ENCODE data around the gene ZBTB20.

The ZBTB20 gene

DNA sequence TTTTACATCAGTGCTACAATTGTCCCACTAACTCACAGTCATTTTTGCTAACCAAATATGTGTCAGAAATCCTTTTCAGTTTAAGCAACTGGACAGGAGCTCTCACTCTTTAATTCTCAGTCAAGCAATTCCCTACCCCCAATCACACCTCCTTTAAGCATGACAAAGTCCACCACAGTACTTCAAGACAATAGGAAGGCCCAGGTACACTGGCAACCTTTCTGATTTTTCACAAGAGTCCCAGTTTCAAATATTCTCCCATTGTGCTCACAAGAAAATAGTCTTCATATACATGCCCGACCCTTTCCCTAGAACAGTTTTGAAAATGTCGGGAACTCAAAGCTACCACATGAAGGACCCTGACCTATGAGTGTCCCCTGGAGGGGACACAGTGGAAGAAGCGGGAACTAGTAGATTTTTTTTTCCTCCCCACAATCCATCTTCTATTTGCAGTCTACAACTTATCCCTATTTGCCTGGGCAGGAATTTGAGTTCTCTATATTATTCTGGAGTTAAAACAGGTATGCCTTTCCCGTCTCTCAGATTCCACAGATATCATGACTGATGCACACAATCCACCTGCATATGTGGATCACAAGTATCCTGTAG, 439.7 kb downstream of the ZBTB20 start:
- H3K27me3 ChIP-seq (ENCODE audit: insufficient read depth, low read length, poor library complexity): no peaks in the 10 kb centered on the region
- H3K79me2 ChIP-seq (ENCODE audit: insufficient read depth, low read length): no peaks in the 10 kb centered on the region
- DNase-seq (no peak), ATAC-seq (ENCODE audit: insufficient read depth, low read depth) (no peak)
- H3K9me3 ChIP-seq (ENCODE audit: insufficient read depth, low read length, severe bottlenecking): no peaks in the 10 kb centered on the region
- no peak overlapping the region for H3K4me3 ChIP-seq (ENCODE audit: low read depth in 1 of 2, low read length in 2 of 2)
- H3K27ac ChIP-seq (ENCODE audit: low read length): no peak overlapping the region
- no peaks in the 10 kb centered on the region for H4K20me1 ChIP-seq (ENCODE audit: insufficient read depth, low read length)
- H3K36me3 ChIP-seq (ENCODE audit: insufficient read depth, low read length): no peaks in the 10 kb centered on the region
- no peak overlapping the region for H2AFZ ChIP-seq (ENCODE audit: low read depth, low read length)
- H3K9ac ChIP-seq (ENCODE audit: low read depth, low read length): no peak overlapping the region
- H3K4me1 ChIP-seq (ENCODE audit: insufficient read depth, low read length): no peaks in the 10 kb centered on the region
- TF ChIP-seq, protein P1, sequence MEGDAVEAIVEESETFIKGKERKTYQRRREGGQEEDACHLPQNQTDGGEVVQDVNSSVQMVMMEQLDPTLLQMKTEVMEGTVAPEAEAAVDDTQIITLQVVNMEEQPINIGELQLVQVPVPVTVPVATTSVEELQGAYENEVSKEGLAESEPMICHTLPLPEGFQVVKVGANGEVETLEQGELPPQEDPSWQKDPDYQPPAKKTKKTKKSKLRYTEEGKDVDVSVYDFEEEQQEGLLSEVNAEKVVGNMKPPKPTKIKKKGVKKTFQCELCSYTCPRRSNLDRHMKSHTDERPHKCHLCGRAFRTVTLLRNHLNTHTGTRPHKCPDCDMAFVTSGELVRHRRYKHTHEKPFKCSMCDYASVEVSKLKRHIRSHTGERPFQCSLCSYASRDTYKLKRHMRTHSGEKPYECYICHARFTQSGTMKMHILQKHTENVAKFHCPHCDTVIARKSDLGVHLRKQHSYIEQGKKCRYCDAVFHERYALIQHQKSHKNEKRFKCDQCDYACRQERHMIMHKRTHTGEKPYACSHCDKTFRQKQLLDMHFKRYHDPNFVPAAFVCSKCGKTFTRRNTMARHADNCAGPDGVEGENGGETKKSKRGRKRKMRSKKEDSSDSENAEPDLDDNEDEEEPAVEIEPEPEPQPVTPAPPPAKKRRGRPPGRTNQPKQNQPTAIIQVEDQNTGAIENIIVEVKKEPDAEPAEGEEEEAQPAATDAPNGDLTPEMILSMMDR (IDR thresholded peaks at IDR 0.05; ENCODE audit: borderline replicate concordance, extremely low read depth, low read length, poor library complexity, severe bottlenecking): no peak
- TF ChIP-seq EZH2 (IDR thresholded peaks at IDR 0.05; ENCODE audit: borderline replicate concordance, low read depth, low read length, severe bottlenecking): no peak
- no peak overlapping the region for H3K4me2 ChIP-seq (ENCODE audit: insufficient read depth, low read length)

DNA sequence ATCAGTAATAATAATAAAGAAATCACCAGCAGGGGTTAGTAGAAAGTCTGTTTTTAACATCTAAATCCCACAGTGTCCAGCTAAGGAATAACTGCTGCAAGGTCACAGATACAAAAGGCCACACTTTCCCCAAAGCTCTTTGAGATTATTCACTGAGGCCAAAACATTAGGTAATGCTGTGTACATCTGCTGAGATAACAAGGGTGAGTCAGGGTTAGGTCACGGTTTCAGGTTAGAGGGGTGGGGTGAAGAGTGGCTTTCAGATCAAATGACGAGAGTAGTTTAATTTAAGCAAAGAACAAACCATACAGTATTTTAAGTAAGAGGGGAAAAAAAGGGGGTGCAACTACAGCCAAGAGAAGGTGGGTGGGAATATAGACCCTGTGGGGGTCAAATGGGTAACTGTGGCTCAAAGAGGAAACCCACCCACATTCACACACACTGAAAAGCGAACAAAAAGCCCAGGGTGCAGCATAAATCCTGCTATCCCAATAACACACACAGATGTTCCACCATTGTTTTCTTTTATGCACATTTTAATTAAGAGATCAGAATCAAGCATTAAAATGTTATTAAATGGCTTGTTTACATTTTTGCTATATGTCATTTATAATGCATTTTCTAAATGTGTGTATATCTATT, 440.4 kb downstream of the ZBTB20 start:
- no peak for TF ChIP-seq EZH2 (IDR thresholded peaks at IDR 0.05; ENCODE audit: borderline replicate concordance, low read depth, low read length, severe bottlenecking)
- TF ChIP-seq, protein P1 (IDR thresholded peaks at IDR 0.05; ENCODE audit: borderline replicate concordance, extremely low read depth, low read length, poor library complexity, severe bottlenecking): no peak
- H3K9ac ChIP-seq (ENCODE audit: low read depth, low read length): no peak overlapping the region
- ATAC-seq (ENCODE audit: insufficient read depth, low read depth): no peak

DNA sequence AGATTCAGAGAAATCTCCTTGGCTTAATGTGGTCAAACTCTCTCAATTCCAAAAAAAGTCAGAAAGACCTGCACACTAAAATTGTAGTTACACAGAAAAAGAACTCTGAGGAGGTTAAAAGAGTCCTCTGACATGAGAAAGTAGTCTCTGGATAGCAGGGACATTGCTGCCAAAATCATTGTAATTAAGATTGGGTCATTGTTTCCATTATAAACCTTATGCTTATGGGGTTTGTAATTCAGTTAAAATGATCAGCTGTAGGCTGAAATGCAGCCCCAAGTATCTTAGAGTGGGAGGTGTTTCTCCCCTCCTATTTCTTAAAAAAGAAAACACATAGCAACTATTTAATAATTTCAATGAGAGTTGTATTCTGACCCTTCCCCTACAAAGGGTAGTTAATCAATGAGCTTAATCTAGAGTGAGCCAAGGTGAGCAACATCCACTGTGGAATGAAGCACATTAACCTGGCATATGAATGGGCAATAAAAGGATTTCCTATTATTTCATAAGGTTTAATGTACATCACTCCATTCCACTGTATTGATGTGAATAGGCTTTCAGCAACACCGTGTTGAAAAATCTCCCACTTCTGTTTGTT, 446.4 kb downstream of the ZBTB20 start:
- Histone ChIP-seq H3K27me3 (ENCODE audit: insufficient read depth, low read length, poor library complexity) (no peaks in the 10 kb centered on the region), H3K27ac (ENCODE audit: low read length) (no peak overlapping the region), H3K36me3 (ENCODE audit: insufficient read depth, low read length) (no peaks in the 10 kb centered on the region), H3K4me3 (ENCODE audit: low read depth in 1 of 2, low read length in 2 of 2) (no peak overlapping the region), H3K9ac (ENCODE audit: low read depth, low read length) (no peak overlapping the region), H4K20me1 (ENCODE audit: insufficient read depth, low read length) (no peaks in the 10 kb centered on the region), H3K9me3 (ENCODE audit: insufficient read depth, low read length, severe bottlenecking) (no peaks in the 10 kb centered on the region), H3K79me2 (ENCODE audit: insufficient read depth, low read length) (no peaks in the 10 kb centered on the region), H2AFZ (ENCODE audit: low read depth, low read length) (no peak overlapping the region), H3K4me1 (ENCODE audit: insufficient read depth, low read length) (no peaks in the 10 kb centered on the region), H3K4me2 (ENCODE audit: insufficient read depth, low read length) (no peak overlapping the region)
- DNase-seq: no peak
- no peak for ATAC-seq (ENCODE audit: insufficient read depth, low read depth)
- TF ChIP-seq EZH2 (IDR thresholded peaks at IDR 0.05; ENCODE audit: borderline replicate concordance, low read depth, low read length, severe bottlenecking): no peak
- TF ChIP-seq, protein P1 (IDR thresholded peaks at IDR 0.05; ENCODE audit: borderline replicate concordance, extremely low read depth, low read length, poor library complexity, severe bottlenecking): no peak

More for the DNA sequence above, 440.4 kb downstream of the ZBTB20 start:
- Histone ChIP-seq H3K4me1 (ENCODE audit: insufficient read depth, low read length) (no peaks in the 10 kb centered on the region), H3K27me3 (ENCODE audit: insufficient read depth, low read length, poor library complexity) (no peaks in the 10 kb centered on the region), H3K9me3 (ENCODE audit: insufficient read depth, low read length, severe bottlenecking) (no peaks in the 10 kb centered on the region), H3K79me2 (ENCODE audit: insufficient read depth, low read length) (no peaks in the 10 kb centered on the region), H2AFZ (ENCODE audit: low read depth, low read length) (no peak overlapping the region), H3K36me3 (ENCODE audit: insufficient read depth, low read length) (no peaks in the 10 kb centered on the region), H4K20me1 (ENCODE audit: insufficient read depth, low read length) (no peaks in the 10 kb centered on the region), H3K27ac (ENCODE audit: low read length) (no peak overlapping the region), H3K4me3 (ENCODE audit: low read depth in 1 of 2, low read length in 2 of 2) (no peak overlapping the region), H3K4me2 (ENCODE audit: insufficient read depth, low read length) (no peak overlapping the region)
- DNase-seq: no peak

Data from DND-41 (cell line).